Measurements from ENCODE around the gene GRM1. TPM values are rescaled to one million over a fixed set of nuclear protein-coding genes. Genes with fewer than 3 reads are reported as not detected.

GRM1 gene
- total RNA-seq, 1 donor from 2014 or later: 0.05 TPM

GRCh38 chr6:146092961-146093686 is 64.3 kb downstream of the GRM1 start:
- H3K4me2 ChIP-seq (ENCODE audit: low read length): no peak overlapping the region
- FAIRE-seq: no peak

DNA sequence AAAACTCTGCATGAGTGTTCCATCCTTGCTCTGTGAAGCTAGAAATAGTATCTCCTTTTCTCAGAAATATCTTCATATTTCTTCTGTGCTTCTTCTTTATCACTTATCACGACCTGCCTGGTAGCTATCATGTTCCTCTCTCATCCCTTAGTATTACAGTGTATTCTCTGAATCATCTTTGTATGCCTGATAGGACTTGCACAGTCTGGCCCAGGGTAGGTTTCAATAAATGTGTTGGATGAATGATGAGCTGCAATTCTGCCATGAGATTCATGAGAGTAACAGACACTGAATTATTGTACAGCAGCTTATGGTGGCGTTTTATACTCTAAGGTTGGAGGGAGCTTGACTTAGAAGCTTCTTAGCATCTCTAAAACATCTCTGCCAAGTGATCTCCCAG is 66.6 kb downstream of the GRM1 start:
- H3K36me3 ChIP-seq (ENCODE audit: insufficient read depth, low read length): no peaks in the 10 kb centered on the region
- H3K4me3 ChIP-seq (ENCODE audit: insufficient read depth, low read depth, low read length): no peak overlapping the region
- no peak overlapping the region for H2AFZ ChIP-seq (ENCODE audit: low read depth, low read length)
- no peak overlapping the region for H3K27ac ChIP-seq (ENCODE audit: low read depth, low read length)
- no peak for DNase-seq (ENCODE audit: low read depth)
- Mint-ChIP-seq H3K9me3 (ENCODE audit: unreplicated experiment) (no peaks in the 10 kb centered on the region), H3K36me3 (ENCODE audit: low read depth, unreplicated experiment) (no peaks in the 10 kb centered on the region), H3K4me3 (ENCODE audit: unreplicated experiment) (no peak overlapping the region), H3K27ac (ENCODE audit: unreplicated experiment) (no peak overlapping the region), H3K4me1 (ENCODE audit: low read depth, unreplicated experiment) (peaks cover 14% of the 10 kb centered on the region), H3K27me3 (ENCODE audit: low read depth, unreplicated experiment) (peaks cover 3% of the 10 kb centered on the region)
- H3K9me3 ChIP-seq (ENCODE audit: insufficient read depth, low read depth, low read length): no peaks in the 10 kb centered on the region
- TF ChIP-seq EZH2 (IDR thresholded peaks at IDR 0.05; ENCODE audit: insufficient read depth, low read length): no peak
- TF ChIP-seq CTCF (IDR thresholded peaks at IDR 0.05; ENCODE audit: insufficient read depth, low read depth, low read length): no peak
- H4K20me1 ChIP-seq (ENCODE audit: insufficient read depth, low read length): no peaks in the 10 kb centered on the region
- no peak overlapping the region for H3K4me2 ChIP-seq (ENCODE audit: low read length)
- H3K9ac ChIP-seq (ENCODE audit: low read length): no peak overlapping the region
- H3K4me1 ChIP-seq (ENCODE audit: insufficient read depth, low read length): no peaks in the 10 kb centered on the region
- H3K27me3 ChIP-seq (ENCODE audit: insufficient read depth, low read length): no peaks in the 10 kb centered on the region
- no peaks in the 10 kb centered on the region for H3K79me2 ChIP-seq (ENCODE audit: insufficient read depth, low read length)
- FAIRE-seq: no peak

More at GRCh38 chr6:146092961-146093686, 64.3 kb downstream of the GRM1 start:
- peaks cover 3% of the 10 kb centered on the region for H3K27me3 Mint-ChIP-seq (ENCODE audit: low read depth, unreplicated experiment)
- no peaks in the 10 kb centered on the region for H3K36me3 Mint-ChIP-seq (ENCODE audit: low read depth, unreplicated experiment)
- no peak for DNase-seq (ENCODE audit: low read depth)
- H3K9me3 Mint-ChIP-seq (ENCODE audit: unreplicated experiment): peaks cover 2% of the 10 kb centered on the region
- H3K9me3 ChIP-seq (ENCODE audit: insufficient read depth, low read depth, low read length): no peaks in the 10 kb centered on the region
- H3K27ac ChIP-seq (ENCODE audit: low read depth, low read length): no peak overlapping the region
- no peak overlapping the region for H3K27ac Mint-ChIP-seq (ENCODE audit: unreplicated experiment)
- peaks cover 17% of the 10 kb centered on the region for H3K4me1 Mint-ChIP-seq (ENCODE audit: low read depth, unreplicated experiment)
- no peaks in the 10 kb centered on the region for H3K27me3 ChIP-seq (ENCODE audit: insufficient read depth, low read length)
- no peak overlapping the region for H2AFZ ChIP-seq (ENCODE audit: low read depth, low read length)
- no peaks in the 10 kb centered on the region for H3K4me1 ChIP-seq (ENCODE audit: insufficient read depth, low read length)
- H3K79me2 ChIP-seq (ENCODE audit: insufficient read depth, low read length): no peaks in the 10 kb centered on the region
- no peak overlapping the region for H3K4me3 Mint-ChIP-seq (ENCODE audit: unreplicated experiment)
- H3K36me3 ChIP-seq (ENCODE audit: insufficient read depth, low read length): no peaks in the 10 kb centered on the region
- no peak overlapping the region for H3K9ac ChIP-seq (ENCODE audit: low read length)
- no peaks in the 10 kb centered on the region for H4K20me1 ChIP-seq (ENCODE audit: insufficient read depth, low read length)
- TF ChIP-seq EZH2 (IDR thresholded peaks at IDR 0.05; ENCODE audit: insufficient read depth, low read length) (no peak), CTCF (IDR thresholded peaks at IDR 0.05; ENCODE audit: insufficient read depth, low read depth, low read length) (no peak)
- no peak overlapping the region for H3K4me3 ChIP-seq (ENCODE audit: insufficient read depth, low read depth, low read length)

GRCh38 chr6:146097586-146097985 is 68.7 kb downstream of the GRM1 start:
- H3K27ac ChIP-seq (ENCODE audit: low read depth, low read length): no peak overlapping the region
- no peak overlapping the region for H3K4me3 ChIP-seq (ENCODE audit: insufficient read depth, low read depth, low read length)
- Mint-ChIP-seq H3K4me3 (ENCODE audit: unreplicated experiment) (no peak overlapping the region), H3K27me3 (ENCODE audit: low read depth, unreplicated experiment) (peaks cover 3% of the 10 kb centered on the region), H3K27ac (ENCODE audit: unreplicated experiment) (no peak overlapping the region), H3K9me3 (ENCODE audit: unreplicated experiment) (no peaks in the 10 kb centered on the region), H3K4me1 (ENCODE audit: low read depth, unreplicated experiment) (peaks cover 2% of the 10 kb centered on the region), H3K36me3 (ENCODE audit: low read depth, unreplicated experiment) (no peaks in the 10 kb centered on the region)
- H3K36me3 ChIP-seq (ENCODE audit: insufficient read depth, low read length): no peaks in the 10 kb centered on the region
- no peak overlapping the region for H2AFZ ChIP-seq (ENCODE audit: low read depth, low read length)
- no peak for TF ChIP-seq CTCF (IDR thresholded peaks at IDR 0.05; ENCODE audit: insufficient read depth, low read depth, low read length)
- TF ChIP-seq EZH2 (IDR thresholded peaks at IDR 0.05; ENCODE audit: insufficient read depth, low read length): no peak
- H4K20me1 ChIP-seq (ENCODE audit: insufficient read depth, low read length): no peaks in the 10 kb centered on the region
- H3K27me3 ChIP-seq (ENCODE audit: insufficient read depth, low read length): no peaks in the 10 kb centered on the region
- DNase-seq (ENCODE audit: low read depth) (no peak), FAIRE-seq (no peak)
- no peaks in the 10 kb centered on the region for H3K79me2 ChIP-seq (ENCODE audit: insufficient read depth, low read length)
- no peaks in the 10 kb centered on the region for H3K9me3 ChIP-seq (ENCODE audit: insufficient read depth, low read depth, low read length)
- H3K4me1 ChIP-seq (ENCODE audit: insufficient read depth, low read length): no peaks in the 10 kb centered on the region
- no peak overlapping the region for H3K4me2 ChIP-seq (ENCODE audit: low read length)
- H3K9ac ChIP-seq (ENCODE audit: low read length): no peak overlapping the region

All from astrocyte (in vitro differentiated cells and primary cell).